Measurements from ENCODE around the gene ALG14. TPM values are rescaled to one million over a fixed set of nuclear protein-coding genes. Genes with fewer than 3 reads are reported as not detected.
"Not testable (repeated sequence)": the region's sequence is repeated elsewhere in the genome, so short reads cannot be mapped to it uniquely, and the experiment has no call there.

ALG14 gene
- total RNA-seq, 8 experiments from 2014 or later = 1.4 to 7.4 (median 3.2) TPM

DNA sequence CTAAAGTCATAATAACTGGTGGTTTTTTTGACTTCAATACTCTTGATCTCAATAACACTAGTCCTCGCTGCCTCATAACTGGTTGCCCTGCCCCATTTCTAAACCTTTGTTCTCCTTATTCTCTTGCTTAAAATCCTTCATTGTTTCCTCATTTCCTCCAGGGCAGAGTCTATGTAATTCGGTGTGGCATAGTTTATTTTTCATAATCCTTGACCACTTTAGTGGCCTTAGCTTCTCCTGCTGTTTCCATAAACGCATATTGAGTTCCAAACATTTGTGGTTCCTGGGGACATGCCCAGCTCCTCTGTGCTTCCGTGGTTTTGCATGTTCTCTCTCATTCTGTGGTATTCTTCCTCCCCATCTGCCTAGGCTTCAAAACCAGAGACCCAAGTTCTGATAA is 25.4 kb upstream of the ALG14 start:
- WGBS, 10 experiments = 15 to 90% (median 78%) methylated on average over 3 to 4 of the region's 4 CpGs
- in situ Hi-C loops (cut with MboI; ENCODE audit: low pct_unique_long_range_greater_than_20kb in 2 of 9, low sequenced_read_pairs in 9 of 9, unreplicated experiment in 9 of 9) = no loop called here
- ATAC-seq (replicated peaks in 6 of 8) = no peak
- Histone ChIP-seq H3K4me1 (replicated peaks in 1 of 2) (no peaks in the 10 kb centered on the region), H3K27ac (no peak overlapping the region), H3K4me3 (no peak overlapping the region)

DNA sequence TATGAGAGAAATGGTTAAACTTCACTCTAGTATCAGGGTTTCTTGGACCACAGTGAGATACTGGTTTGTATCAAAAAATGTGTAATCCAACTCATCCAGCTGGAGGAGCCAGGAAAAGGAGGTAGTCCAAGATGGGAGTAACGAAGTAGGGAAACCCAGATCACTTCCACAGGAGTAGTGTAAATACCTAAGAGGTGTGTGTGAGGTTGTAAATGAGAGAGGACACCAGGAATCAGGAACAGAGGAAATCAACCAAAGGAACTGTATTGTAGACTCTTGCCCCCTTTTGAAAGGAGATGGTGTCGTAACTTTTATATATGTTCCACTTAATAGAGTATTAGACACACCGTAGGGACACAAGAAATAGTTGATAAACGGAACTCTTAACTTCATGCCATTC is 24.7 kb upstream of the ALG14 start:
- H3K4me3 ChIP-seq = no peak overlapping the region
- 48 to 100% (median 83%) methylated on average over 2 to 4 of the region's 4 CpGs; no CpG with 5 or more reads in 2 of the 10 experiments for WGBS, 10 experiments

GRCh38 chr1:95096218-95096841 is 23.6 kb upstream of the ALG14 start:
- 28 to 93% (median 83%) methylated on average over 1 to 6 of the region's 6 CpGs; no CpG with 5 or more reads in 1 of the 10 experiments for WGBS, 10 experiments
- H3K4me3 ChIP-seq = no peak overlapping the region
- no peak for ATAC-seq (replicated peaks in 6 of 8)
- H3K27ac ChIP-seq = no peak overlapping the region
- H3K4me1 ChIP-seq (replicated peaks in 1 of 2) = no peaks in the 10 kb centered on the region
- in situ Hi-C loops (cut with MboI; ENCODE audit: low pct_unique_long_range_greater_than_20kb in 2 of 9, low sequenced_read_pairs in 9 of 9, unreplicated experiment in 9 of 9) = no loop called here

More for the DNA sequence above, 24.7 kb upstream of the ALG14 start:
- no peak for ATAC-seq (replicated peaks in 6 of 8)
- in situ Hi-C loops (cut with MboI; ENCODE audit: low pct_unique_long_range_greater_than_20kb in 2 of 9, low sequenced_read_pairs in 9 of 9, unreplicated experiment in 9 of 9) = no loop called here
- Histone ChIP-seq H3K4me1 (replicated peaks in 1 of 2) (no peaks in the 10 kb centered on the region), H3K27ac (no peak overlapping the region)

DNA sequence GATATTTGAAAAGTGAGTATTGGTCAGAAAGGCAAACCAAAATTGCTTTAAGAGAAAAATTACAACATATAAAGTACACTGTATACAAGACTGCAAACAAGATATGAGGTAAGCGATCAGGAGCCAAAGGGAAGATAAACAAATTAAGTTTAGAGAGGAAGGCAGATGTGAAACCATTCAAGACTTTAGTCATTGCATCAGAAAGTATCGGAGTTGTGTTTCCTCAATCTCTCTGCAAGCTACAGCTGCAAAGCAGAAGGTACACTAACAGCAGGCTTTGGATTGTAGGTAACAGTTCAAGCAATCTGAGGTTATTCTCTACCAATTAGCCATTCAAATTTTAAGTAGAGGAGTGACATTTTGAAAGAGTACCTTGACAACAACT is 23.1 kb upstream of the ALG14 start:
- Histone ChIP-seq H3K4me1 (replicated peaks in 1 of 2) (no peaks in the 10 kb centered on the region), H3K27ac (no peak overlapping the region), H3K4me3 (no peak overlapping the region)
- WGBS, 10 experiments = 0 to 100% (median 93%) methylated on average over 1 to 2 of the region's 2 CpGs; no CpG with 5 or more reads in 1 of the 10 experiments
- in situ Hi-C loops (cut with MboI; ENCODE audit: low pct_unique_long_range_greater_than_20kb in 2 of 9, low sequenced_read_pairs in 9 of 9, unreplicated experiment in 9 of 9) = no loop called here
- no peak for ATAC-seq (replicated peaks in 6 of 8)

DNA sequence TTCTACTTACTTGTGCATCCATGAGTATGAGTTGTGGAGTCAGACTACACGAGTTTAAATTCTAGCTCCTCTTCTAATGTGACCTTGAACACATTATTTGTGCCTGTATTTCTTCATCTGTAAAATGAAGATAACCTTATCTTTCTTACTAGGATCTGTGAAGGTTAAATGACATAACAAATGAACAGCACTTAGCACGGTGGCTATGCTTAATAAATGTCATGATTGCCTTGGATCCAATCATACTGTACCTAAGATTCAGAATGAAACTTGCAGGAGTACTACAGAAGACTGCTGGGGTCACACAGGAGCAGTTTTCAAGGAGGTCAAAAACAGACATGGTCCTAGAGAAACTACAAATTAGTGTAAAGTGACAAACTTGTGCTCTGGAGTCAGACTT is 22.2 kb upstream of the ALG14 start:
- WGBS, 10 experiments = 50 to 80% (median 75%) methylated on average over 1 to 2 of the region's 2 CpGs; no CpG with 5 or more reads in 3 of the 10 experiments
- Histone ChIP-seq H3K4me3 (no peak overlapping the region), H3K4me1 (replicated peaks in 1 of 2) (no peaks in the 10 kb centered on the region), H3K27ac (no peak overlapping the region)
- no peak for ATAC-seq (replicated peaks in 6 of 8)
- in situ Hi-C loops (cut with MboI; ENCODE audit: low pct_unique_long_range_greater_than_20kb in 2 of 9, low sequenced_read_pairs in 9 of 9, unreplicated experiment in 9 of 9) = no loop called here

DNA sequence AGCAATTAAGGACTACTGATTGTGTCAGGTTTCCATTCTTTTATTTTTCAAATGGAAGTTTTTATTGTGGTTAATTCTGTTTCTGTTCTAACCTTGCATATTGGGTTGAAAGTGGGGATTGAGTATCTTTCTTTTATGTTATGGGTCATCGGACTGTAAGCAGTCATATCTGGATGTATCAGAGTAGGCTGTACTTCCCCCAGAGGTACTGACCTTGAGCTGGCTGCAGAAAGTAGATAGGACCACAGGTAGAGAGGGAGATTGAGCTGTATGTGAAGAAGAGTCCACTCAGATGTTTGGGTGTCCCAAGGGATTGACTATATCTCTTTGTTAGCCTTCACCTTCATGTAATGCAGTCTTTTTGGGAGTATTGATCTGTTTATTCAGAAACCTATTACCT is 20.5 kb upstream of the ALG14 start:
- Histone ChIP-seq H3K4me3 (no peak overlapping the region), H3K27ac (no peak overlapping the region), H3K4me1 (replicated peaks in 1 of 2) (no peaks in the 10 kb centered on the region)
- ATAC-seq (replicated peaks in 6 of 8) = no peak
- in situ Hi-C loops (cut with MboI; ENCODE audit: low pct_unique_long_range_greater_than_20kb in 2 of 9, low sequenced_read_pairs in 9 of 9, unreplicated experiment in 9 of 9) = no loop called here
- 0 to 100% (median 58%) methylated on average over 1 of the region's 1 CpG; no CpG with 5 or more reads in 4 of the 10 experiments for WGBS, 10 experiments

DNA sequence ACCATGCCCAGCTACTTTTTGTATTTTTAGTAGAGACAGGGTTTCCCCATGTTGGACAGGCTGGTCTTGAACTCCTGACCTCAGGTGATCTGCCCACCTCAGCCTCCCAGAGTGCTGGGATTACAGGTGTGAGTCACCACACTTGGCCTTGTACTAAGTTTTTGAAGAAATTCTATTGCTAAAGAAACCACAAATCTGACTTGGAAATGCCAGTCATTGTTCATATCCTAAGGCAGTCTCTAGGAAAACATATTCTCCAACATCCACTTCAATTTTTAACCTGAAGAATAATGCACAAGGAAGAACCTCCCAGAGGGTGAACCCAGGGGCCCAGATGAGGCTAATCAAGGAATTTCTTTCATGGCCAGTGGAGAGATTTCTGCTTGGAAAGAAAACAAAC is 20.1 kb upstream of the ALG14 start:
- H3K27ac ChIP-seq; ATAC-seq (replicated peaks in 6 of 8); H3K4me3 ChIP-seq; in situ Hi-C loops (cut with MboI; ENCODE audit: low pct_unique_long_range_greater_than_20kb in 2 of 9, low sequenced_read_pairs in 9 of 9, unreplicated experiment in 9 of 9); H3K4me1 ChIP-seq (replicated peaks in 1 of 2): not testable (repeated sequence)

GRCh38 chr1:95091290-95091689 is 18.5 kb upstream of the ALG14 start:
- in situ Hi-C loops (cut with MboI; ENCODE audit: low pct_unique_long_range_greater_than_20kb in 2 of 9, low sequenced_read_pairs in 9 of 9, unreplicated experiment in 9 of 9); H3K27ac ChIP-seq; H3K4me1 ChIP-seq (replicated peaks in 1 of 2); ATAC-seq (replicated peaks in 6 of 8); H3K4me3 ChIP-seq: not testable (repeated sequence)
- WGBS, 10 experiments = 80 to 100% (median 96%) methylated on average over 2 to 9 of the region's 28 CpGs; no CpG with 5 or more reads in 7 of the 10 experiments

GRCh38 chr1:95089650-95090287 is 17.0 kb upstream of the ALG14 start:
- WGBS, 10 experiments = 58 to 100% (median 86%) methylated on average over 1 to 6 of the region's 6 CpGs; no CpG with 5 or more reads in 1 of the 10 experiments
- Histone ChIP-seq H3K4me3 (no peak overlapping the region), H3K27ac (no peak overlapping the region), H3K4me1 (replicated peaks in 1 of 2) (peaks cover 0 to 6% of the 10 kb centered on the region in 2 donors)
- in situ Hi-C loops (cut with MboI; ENCODE audit: low pct_unique_long_range_greater_than_20kb in 2 of 9, low sequenced_read_pairs in 9 of 9, unreplicated experiment in 9 of 9) = no loop called here
- ATAC-seq (replicated peaks in 6 of 8) = no peak

DNA sequence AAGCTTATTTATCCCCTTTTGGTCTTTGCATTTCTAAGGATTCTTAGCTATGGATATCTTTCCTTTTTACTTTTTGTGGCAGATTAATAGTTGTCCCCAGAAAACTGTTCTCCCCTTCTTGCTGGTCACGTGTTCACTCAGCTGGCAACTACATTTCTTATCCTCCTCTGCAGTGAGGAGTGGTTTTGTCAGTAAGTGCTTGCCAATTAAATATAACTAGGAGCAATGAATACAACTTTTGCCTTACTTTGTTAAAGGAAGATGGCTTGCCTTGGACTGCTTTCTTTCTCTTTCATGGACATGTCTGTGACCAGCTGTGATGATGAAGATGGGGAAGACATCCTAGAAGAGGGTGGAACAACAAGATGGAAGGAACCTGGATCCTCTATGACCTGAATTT is 15.6 kb upstream of the ALG14 start:
- H3K4me3 ChIP-seq = no peak overlapping the region
- H3K27ac ChIP-seq = no peak overlapping the region
- in situ Hi-C loops (cut with MboI; ENCODE audit: low pct_unique_long_range_greater_than_20kb in 2 of 9, low sequenced_read_pairs in 9 of 9, unreplicated experiment in 9 of 9) = no loop called here
- ATAC-seq (replicated peaks in 6 of 8) = no peak
- WGBS, 10 experiments = 33 to 100% (median 71%) methylated on average over 1 of the region's 1 CpG; no CpG with 5 or more reads in 1 of the 10 experiments
- H3K4me1 ChIP-seq (replicated peaks in 1 of 2) = peaks cover 0 to 6% of the 10 kb centered on the region in 2 donors

DNA sequence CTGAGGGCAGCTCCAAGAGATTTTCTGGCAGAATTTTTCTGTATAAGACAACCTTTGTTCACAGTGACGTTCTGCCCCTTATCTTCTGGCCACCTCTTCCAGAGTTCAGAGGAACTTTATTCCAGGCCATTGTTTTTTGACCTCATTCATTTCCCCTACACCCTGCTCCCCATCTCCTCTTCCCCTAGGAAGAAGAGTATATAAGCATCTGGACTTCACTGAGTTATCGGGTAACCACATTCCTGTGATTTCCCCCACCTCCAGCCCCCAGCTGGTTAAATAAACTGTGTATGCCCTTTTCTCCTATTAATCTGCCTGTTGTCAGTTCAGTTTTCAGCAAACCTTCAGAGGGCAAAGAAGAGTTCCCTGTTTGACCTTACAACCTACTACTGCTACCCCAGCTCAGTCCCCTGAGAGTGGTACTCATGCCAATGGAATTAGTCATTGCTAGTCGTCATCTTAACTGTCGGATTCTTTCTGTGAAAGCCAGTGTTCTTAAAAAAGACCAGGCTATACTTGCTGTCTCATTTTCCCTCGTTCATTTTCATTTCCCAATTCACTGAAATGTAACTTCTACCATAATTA is 14.3 kb upstream of the ALG14 start:
- Histone ChIP-seq H3K4me3 (no peak overlapping the region), H3K27ac (peak overlapping the region in 1 of 2 donors; percentile 36), H3K4me1 (replicated peaks in 1 of 2) (peaks cover 0 to 6% of the 10 kb centered on the region in 2 donors)
- WGBS, 10 experiments = 2 to 52% (median 32%) methylated on average over 3 to 5 of the region's 5 CpGs
- peak in 7 of 8 experiments; percentile 48 to 85 (median 81) for ATAC-seq (replicated peaks in 6 of 8)
- in situ Hi-C loops (cut with MboI; ENCODE audit: low pct_unique_long_range_greater_than_20kb in 2 of 9, low sequenced_read_pairs in 9 of 9, unreplicated experiment in 9 of 9) = no loop called here

DNA sequence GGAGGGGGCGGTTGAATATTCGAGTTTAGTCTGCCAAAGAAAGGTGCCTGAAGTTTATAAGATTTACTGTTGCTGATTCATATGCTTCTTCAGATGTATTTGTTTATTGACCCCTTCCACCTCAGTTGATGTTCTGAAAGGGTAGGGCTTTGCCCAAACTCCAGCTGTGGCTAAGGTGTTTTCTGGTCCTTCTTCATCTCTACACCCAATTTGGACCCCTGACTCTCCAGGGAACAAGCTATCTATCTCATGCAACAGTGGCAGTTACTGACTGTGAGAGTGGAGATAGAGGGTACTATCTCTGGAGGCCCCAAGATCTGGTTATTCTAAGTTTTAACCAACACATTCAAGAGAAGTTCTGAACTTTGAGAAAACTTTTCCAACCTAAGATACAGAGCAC is 12.6 kb upstream of the ALG14 start:
- WGBS, 10 experiments = 37 to 100% (median 56%) methylated on average over 1 to 2 of the region's 2 CpGs; no CpG with 5 or more reads in 1 of the 10 experiments
- no peak overlapping the region for H3K4me3 ChIP-seq
- in situ Hi-C loops (cut with MboI; ENCODE audit: low pct_unique_long_range_greater_than_20kb in 2 of 9, low sequenced_read_pairs in 9 of 9, unreplicated experiment in 9 of 9) = no loop called here
- peaks cover 0 to 11% of the 10 kb centered on the region in 2 donors for H3K4me1 ChIP-seq (replicated peaks in 1 of 2)
- no peak for ATAC-seq (replicated peaks in 6 of 8)
- no peak overlapping the region for H3K27ac ChIP-seq

- Histone ChIP-seq H3K4me3 (no peak overlapping the region), H3K4me1 (replicated peaks in 1 of 2) (peaks cover 0 to 11% of the 10 kb centered on the region in 2 donors), H3K27ac (no peak overlapping the region)
- WGBS, 10 experiments = 49 to 97% (median 80%) methylated on average over 3 to 8 of the region's 8 CpGs
- in situ Hi-C loops (cut with MboI; ENCODE audit: low pct_unique_long_range_greater_than_20kb in 2 of 9, low sequenced_read_pairs in 9 of 9, unreplicated experiment in 9 of 9) = no loop called here
- ATAC-seq (replicated peaks in 6 of 8) = peak; percentile 43 to 99 (median 82)
Observed at GRCh38 chr1:95084317-95085176, 11.8 kb upstream of the ALG14 start.
